ENCODE measurements around the gene PSME3IP1. TPM values are rescaled to one million over a fixed set of nuclear protein-coding genes. Genes with fewer than 3 reads are reported as not detected.

PSME3IP1 gene
- total and polyA plus RNA-seq, 2 experiments from 2014 or later, result 78.0 to 105 TPM

GRCh38 chr16:57184113-57184512 lies 1.7 kb downstream of the PSME3IP1 start (continued):
- no peak for TF ChIP-seq REST (IDR thresholded peaks at IDR 0.05; ENCODE audit: unreplicated experiment)

DNA sequence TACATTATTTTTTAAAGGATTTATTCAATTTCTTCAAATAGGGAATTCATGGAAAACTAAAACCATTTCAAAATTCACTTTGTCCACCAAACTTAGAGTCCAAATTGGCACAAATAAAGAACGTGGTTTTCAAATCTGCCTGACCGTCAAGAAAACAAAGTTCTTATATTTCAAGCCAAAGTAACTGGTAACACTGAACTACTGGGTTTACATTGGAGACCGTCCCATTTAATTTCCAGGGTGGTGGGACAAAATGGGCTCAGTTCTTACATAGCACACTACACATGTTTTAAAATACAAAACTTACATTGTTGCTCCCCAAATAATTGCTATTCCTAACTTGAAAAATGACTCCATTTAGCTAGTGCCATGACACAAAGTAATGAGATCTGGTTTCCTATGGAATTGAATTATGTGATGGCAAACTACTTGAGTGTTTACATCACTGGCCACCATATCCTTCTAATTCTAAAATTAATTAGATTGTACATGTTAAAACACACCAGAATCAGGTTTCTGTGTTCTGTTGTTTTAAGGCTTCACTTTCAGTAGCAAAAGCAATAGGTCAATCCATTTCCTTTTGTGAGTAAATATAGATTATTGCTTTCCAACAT lies 6.5 kb downstream of the PSME3IP1 start:
- Histone ChIP-seq H2AFZ (no peak overlapping the region), H3K36me3 (ENCODE audit: insufficient read depth) (no peaks in the 10 kb centered on the region), H3K4me1 (ENCODE audit: insufficient read depth) (peaks cover 24% of the 10 kb centered on the region), H4K20me1 (replicated peaks; ENCODE audit: insufficient read depth) (no peaks in the 10 kb centered on the region; the same call in 1 of the 2 replicates), H3K79me2 (replicated peaks; ENCODE audit: insufficient read depth) (peaks cover 68% of the 10 kb centered on the region), H3K27me3 (ENCODE audit: insufficient read depth) (no peaks in the 10 kb centered on the region), H3K4me3 (no peak overlapping the region), H3K9me2 (ENCODE audit: insufficient read depth) (no peaks in the 10 kb centered on the region), H3K27ac (ENCODE audit: low read depth) (no peak overlapping the region), H3F3A (replicated peaks; ENCODE audit: low read depth) (no peaks in the 10 kb centered on the region), H3K4me2 (no peak overlapping the region)
- Mint-ChIP-seq H3K27ac (no peak overlapping the region), H3K4me3 (no peak overlapping the region), H3K4me1 (peaks cover 30% of the 10 kb centered on the region), H3K9me3 (no peaks in the 10 kb centered on the region), H3K36me3 (ENCODE audit: low read depth) (peaks cover 4% of the 10 kb centered on the region; the same call in 1 of the 3 replicates), H3K27me3 (ENCODE audit: insufficient read depth, low read depth, poor library complexity) (peaks cover 4% of the 10 kb centered on the region)
- no peak for ATAC-seq
- no peak for DNase-seq (ENCODE audit: low spot score)
- TF ChIP-seq REST (IDR thresholded peaks at IDR 0.05; ENCODE audit: unreplicated experiment) (no peak), NANOG (IDR thresholded peaks at IDR 0.05; ENCODE audit: borderline replicate concordance) (no peak), JUNB (IDR thresholded peaks at IDR 0.05; ENCODE audit: unreplicated experiment) (no peak), EZH2phosphoT487 (IDR thresholded peaks at IDR 0.05; ENCODE audit: unreplicated experiment) (no peak), CREB1 (CRISPR knock-in tag; IDR thresholded peaks at IDR 0.05; ENCODE audit: low read depth) (no peak), EZH2 (IDR thresholded peaks at IDR 0.05; ENCODE audit: low read depth, unreplicated experiment) (no peak), ZNF114 (CRISPR knock-in tag; IDR thresholded peaks at IDR 0.05) (no peak), POLR2AphosphoS5 (IDR thresholded peaks at IDR 0.05; ENCODE audit: low read depth) (no peak), ZNF331 (CRISPR knock-in tag; IDR thresholded peaks at IDR 0.05; ENCODE audit: low read depth) (no peak)
- TF ChIP-seq, protein P1, sequence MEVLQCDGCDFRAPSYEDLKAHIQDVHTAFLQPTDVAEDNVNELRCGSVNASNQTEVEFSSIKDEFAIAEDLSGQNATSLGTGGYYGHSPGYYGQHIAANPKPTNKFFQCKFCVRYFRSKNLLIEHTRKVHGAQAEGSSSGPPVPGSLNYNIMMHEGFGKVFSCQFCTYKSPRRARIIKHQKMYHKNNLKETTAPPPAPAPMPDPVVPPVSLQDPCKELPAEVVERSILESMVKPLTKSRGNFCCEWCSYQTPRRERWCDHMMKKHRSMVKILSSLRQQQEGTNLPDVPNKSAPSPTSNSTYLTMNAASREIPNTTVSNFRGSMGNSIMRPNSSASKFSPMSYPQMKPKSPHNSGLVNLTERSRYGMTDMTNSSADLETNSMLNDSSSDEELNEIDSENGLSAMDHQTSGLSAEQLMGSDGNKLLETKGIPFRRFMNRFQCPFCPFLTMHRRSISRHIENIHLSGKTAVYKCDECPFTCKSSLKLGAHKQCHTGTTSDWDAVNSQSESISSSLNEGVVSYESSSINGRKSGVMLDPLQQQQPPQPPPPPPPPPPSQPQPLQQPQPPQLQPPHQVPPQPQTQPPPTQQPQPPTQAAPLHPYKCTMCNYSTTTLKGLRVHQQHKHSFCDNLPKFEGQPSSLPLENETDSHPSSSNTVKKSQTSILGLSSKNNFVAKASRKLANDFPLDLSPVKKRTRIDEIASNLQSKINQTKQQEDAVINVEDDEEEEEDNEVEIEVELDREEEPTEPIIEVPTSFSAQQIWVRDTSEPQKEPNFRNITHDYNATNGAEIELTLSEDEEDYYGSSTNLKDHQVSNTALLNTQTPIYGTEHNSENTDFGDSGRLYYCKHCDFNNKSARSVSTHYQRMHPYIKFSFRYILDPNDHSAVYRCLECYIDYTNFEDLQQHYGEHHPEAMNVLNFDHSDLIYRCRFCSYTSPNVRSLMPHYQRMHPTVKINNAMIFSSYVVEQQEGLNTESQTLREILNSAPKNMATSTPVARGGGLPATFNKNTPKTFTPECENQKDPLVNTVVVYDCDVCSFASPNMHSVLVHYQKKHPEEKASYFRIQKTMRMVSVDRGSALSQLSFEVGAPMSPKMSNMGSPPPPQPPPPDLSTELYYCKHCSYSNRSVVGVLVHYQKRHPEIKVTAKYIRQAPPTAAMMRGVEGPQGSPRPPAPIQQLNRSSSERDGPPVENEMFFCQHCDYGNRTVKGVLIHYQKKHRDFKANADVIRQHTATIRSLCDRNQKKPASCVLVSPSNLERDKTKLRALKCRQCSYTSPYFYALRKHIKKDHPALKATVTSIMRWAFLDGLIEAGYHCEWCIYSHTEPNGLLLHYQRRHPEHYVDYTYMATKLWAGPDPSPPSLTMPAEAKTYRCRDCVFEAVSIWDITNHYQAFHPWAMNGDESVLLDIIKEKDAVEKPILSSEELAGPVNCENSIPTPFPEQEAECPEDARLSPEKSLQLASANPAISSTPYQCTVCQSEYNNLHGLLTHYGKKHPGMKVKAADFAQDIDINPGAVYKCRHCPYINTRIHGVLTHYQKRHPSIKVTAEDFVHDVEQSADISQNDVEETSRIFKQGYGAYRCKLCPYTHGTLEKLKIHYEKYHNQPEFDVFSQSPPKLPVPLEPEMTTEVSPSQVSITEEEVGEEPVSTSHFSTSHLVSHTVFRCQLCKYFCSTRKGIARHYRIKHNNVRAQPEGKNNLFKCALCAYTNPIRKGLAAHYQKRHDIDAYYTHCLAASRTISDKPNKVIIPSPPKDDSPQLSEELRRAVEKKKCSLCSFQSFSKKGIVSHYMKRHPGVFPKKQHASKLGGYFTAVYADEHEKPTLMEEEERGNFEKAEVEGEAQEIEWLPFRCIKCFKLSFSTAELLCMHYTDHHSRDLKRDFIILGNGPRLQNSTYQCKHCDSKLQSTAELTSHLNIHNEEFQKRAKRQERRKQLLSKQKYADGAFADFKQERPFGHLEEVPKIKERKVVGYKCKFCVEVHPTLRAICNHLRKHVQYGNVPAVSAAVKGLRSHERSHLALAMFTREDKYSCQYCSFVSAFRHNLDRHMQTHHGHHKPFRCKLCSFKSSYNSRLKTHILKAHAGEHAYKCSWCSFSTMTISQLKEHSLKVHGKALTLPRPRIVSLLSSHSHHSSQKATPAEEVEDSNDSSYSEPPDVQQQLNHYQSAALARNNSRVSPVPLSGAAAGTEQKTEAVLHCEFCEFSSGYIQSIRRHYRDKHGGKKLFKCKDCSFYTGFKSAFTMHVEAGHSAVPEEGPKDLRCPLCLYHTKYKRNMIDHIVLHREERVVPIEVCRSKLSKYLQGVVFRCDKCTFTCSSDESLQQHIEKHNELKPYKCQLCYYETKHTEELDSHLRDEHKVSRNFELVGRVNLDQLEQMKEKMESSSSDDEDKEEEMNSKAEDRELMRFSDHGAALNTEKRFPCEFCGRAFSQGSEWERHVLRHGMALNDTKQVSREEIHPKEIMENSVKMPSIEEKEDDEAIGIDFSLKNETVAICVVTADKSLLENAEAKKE (CRISPR knock-in tag; IDR thresholded peaks at IDR 0.05), result no peak

Measured in GM23338 (cell line).